Suppressor macrophage (primary cell): Measurements from ENCODE around the gene PFN4.

ENCODE experiments used
- DNase-seq, 4 experiments: peaks; one replicate each; pipeline ENCODE4 v3.0.0-alpha.2; 2020 to 2022

PFN4 gene

GRCh38 chr2:24076849-24077534, 46.1 kb downstream of the PFN4 start:
- peak; percentile 48 to 70 (median 57) for DNase-seq

GRCh38 chr2:24075915-24076848, 47.0 kb downstream of the PFN4 start, which contains the start of gene SF3B6:
SF3B6 (minus strand) TSS chr2:24076326; CDS start chr2:24076229, 97 bp downstream.
- DNase-seq, result peak; percentile 98 to 100 (median 99)

- no peak for DNase-seq
Observed at GRCh38 chr2:24075259-24075658, 47.9 kb downstream of the PFN4 start.

- DNase-seq, result no peak
Observed at GRCh38 chr2:24073816-24074215, 49.3 kb downstream of the PFN4 start.

- no peak for DNase-seq
Observed at GRCh38 chr2:24072259-24072658, 50.9 kb downstream of the PFN4 start.

- DNase-seq, result no peak
Observed at GRCh38 chr2:24065341-24065740, 57.8 kb downstream of the PFN4 start.
